Measurements from ENCODE around the gene FCN3.

Gene FCN3

DNA sequence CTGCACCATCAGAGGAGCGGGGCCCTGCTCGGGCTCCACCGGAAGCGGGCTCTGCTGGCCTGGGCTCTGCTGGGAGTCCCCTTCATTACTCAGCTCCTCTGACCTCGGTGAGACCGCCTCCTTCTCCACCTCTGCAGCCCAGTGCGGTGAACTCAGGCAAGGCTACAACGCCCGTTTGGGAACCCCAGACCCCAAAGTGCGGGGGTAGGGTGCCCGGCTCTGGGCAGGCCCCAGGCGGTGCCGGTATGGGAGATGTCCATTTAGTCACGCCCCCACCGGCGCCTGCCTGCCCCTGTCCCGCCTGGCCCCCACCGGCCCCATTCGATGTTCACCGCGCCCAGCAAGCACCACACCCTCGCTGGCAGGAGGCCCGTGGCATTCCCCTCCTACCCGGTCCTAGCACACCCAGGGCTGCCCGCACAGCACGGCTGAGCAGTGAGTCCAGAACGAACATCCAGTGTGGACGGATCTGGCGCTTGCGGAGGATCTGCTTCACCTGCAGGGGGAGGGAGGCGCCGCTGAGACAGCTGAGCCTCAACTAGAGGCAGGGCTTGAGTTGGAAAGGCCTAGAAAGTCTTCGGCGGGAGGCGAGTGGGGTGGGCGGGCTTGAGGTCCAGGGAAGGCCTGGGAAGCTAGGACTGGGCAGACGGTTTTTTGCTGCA, 17.9 kb downstream of the FCN3 start:
- DNase-seq = peak; percentile 51

DNA sequence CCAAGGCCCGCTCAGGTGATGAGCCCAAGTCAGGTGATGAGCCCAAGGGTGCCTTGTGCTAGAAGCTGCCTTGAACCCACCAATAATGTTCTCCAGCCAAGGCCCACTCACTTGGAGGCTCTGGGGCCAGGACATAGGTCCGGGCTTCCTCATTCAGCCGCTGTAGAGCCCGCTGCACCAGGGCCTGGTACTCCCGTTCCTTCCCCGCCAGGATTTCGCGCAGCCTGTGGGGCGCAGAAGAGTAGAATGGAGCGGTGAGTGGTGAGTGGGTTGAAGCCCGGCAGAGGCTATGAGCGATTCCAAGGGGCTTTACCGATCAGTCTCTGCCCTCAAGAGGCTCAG, 18.4 kb downstream of the FCN3 start:
- DNase-seq = no peak

DNA sequence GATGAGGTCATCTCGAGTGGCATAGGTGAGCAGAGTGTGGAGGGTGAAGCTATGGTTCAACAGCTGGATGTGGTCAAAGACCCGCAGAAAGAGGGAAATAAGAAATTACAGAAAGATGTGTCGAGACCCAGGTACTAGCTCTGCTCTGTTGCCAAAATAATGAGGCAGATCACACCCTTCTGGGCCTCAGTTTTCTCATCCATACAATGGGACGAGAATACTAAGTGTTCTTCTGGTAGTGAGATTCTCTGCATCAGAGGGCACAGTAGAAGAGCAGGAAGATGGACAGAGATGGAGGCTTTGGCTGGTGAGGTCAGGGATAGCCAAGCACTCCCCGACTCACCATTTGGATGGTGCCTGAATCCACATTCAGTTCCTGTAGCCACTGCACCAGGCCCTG, 18.9 kb downstream of the FCN3 start:
- no peak for DNase-seq

DNA sequence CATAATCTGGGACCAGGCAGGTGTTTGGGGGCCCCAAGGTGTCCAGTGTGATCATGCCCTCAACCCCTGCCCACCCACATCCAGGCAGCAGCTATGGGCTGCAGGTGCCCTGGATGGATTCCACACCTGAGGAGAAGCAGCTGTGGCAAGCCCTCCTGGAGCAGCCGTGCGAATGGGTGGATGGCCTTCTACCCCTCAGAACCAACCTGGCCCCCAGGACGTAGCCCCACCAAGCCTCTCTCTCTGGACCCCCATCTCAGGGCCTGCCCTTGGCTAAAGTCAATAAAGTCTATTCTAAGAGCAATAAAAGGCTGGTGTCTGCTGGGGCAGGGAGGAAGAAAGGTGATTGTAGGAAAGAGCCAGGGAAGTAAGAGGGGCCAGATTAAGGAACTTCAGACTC, 21.0 kb downstream of the FCN3 start:
- no peak for DNase-seq

DNA sequence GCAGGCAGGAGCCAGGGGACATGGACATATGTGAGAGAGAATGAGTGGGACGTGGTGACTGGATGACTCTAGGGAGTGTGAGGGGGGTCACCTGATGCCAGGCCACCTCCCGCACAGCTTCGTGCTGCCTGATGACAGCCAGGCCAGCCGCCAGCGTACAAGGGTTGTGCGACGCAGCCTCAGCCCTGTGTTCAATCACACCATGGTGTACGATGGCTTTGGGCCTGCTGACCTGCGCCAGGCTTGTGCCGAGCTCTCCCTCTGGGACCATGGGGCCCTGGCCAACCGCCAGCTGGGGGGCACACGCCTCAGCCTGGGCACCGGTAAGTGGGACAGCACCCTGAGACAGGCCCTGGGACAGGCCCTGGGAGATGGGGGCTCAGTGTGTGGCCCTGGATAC, 21.5 kb downstream of the FCN3 start:
- DNase-seq = no peak

DNA sequence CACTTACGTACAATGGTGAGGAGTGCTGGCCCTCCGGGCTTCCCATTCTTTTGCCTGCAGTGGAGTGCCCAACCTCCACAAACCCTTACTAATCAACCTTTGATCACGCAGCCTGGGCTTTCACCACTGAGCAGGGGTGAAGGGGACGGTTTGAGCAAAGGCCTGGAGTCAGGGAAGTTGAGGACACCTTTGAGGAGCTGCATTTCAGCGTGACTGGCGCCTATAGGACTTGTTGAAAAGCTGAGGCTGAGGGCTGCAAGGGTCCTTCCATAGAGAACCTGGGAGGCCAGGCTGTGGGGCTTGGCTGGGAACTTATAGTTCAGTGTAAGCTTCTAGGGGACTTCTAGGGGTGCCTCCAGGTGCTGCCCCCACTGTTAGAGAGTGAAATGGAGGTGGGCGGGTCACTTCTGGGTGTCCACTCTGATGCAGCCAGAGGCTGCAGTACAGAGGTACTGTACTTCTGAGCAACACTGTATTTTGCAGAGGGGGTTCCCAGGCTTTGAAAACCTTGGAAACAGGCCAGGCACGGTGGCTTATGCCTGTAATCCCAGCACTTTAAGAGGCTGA, 23.0 kb downstream of the FCN3 start:
- no peak for DNase-seq

DNA sequence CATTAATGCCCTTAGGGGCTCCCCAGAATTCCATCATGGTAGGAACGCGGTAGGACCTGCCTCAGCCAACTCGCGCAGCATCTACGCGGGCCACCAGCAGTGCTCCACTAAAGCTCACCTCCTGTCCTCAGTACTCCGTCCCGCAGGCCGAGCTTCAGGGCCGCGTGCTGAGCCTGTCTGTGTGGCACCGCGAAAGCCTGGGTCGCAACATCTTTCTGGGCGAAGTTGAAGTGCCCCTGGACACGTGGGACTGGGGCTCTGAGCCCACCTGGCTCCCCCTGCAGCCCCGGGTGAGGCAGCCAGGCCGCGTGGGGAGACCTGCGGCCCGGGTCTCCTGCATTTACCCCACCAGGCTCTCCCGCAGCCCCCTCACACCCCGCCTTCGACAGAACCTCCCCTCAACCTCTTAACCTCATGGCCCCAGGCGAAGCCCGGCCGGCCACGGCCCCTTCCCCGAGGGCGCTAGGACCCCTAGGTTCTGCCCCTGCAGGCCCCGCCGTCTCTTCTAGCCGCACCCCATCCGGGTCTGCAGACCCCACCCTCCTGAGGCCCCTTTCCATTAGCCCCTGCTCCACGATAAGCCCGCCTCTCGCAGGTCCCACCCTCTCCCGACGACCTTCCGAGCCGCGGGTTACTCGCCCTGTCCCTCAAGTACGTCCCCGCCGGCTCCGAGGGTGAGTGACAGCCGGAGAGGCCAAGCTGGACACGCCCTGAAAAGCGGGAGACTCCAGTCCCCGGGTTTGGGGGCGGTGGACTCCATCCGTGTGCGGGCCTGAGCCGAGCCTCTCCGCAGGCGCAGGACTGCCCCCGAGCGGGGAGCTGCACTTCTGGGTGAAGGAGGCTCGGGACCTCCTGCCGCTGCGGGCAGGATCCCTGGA, 23.7 kb downstream of the FCN3 start:
- DNase-seq = no peak

DNA sequence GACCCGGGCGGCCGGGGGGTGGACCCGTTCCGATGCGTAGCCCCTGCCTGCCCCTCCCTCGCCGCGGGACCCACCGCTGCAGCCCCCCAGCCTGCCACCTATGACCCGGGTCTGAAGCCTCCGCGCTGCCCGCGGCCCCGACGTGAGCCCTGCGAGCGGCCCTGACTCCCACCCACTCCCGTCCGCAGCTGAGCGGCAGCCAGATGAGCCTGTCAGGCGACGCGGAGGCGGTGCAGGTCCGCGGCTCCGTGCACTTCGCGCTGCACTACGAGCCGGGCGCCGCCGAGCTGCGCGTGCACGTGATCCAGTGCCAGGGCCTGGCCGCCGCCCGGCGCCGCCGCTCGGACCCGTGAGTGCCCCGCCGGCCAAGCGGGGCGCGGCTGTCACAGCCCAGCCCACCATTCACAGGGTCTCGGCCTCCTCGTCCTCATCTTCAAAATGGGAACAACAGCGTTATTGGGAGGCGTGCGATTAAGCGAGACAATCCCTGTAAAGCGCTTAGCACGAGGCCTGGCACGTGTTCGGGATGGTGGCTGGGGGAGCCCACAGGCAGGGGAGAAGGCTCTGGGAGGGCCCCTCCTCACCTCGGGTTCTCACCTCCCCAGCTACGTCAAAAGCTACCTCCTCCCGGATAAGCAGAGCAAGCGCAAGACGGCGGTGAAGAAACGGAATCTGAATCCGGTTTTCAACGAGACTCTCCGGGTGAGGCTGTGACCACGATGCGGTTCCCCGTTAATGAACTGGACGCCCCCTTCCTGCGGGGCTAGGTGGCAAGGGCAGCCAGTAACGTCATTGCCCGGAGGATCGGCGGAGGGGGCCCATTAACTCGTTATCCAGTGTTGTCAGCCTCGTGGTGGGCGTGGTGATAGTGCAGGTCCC, 24.6 kb downstream of the FCN3 start:
- no peak for DNase-seq

DNA sequence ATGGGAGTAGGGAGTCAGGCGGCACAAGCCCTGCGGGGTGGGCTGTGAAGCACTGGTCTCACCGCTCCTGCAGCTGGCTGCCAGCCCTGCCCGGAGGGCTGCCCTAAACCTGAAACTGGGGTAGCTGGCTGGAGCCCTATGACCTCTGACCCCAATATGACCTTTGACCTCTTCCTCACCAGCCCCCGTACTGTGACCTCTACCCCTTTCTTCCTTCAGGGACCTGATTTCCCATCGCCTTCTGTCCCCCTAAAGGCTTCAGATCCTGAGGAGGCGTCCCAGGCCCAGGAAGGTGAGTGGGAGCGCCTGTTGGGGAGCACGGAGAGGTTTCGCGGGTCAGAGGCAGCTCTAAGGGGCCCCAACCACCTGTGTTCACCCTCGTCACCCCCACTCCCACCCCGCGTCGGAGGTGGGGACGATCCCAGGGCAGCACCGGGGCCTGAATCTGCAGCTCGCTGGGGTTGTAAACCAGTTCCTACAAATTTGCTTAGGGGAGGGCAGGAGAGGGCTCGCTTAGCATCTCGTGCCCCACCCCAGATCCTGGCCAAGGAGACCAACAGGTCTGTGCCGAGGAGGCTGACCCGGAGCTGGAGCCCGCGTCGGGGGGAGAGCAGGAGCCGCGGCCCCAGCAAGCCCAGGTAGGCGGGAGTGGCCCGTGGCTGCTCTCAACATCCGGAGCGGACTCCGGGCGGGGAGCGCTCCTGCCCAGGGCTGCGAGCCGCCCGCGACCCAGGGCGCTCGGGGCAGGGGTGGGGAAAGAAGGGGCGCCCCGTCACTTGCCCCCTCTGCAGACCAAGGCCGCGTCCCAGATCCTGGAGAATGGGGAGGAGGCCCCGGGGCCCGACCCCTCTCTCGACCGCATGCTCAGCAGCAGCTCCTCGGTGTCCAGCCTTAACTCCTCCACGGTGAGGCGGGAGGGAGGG, 25.5 kb downstream of the FCN3 start:
- no peak for DNase-seq

DNA sequence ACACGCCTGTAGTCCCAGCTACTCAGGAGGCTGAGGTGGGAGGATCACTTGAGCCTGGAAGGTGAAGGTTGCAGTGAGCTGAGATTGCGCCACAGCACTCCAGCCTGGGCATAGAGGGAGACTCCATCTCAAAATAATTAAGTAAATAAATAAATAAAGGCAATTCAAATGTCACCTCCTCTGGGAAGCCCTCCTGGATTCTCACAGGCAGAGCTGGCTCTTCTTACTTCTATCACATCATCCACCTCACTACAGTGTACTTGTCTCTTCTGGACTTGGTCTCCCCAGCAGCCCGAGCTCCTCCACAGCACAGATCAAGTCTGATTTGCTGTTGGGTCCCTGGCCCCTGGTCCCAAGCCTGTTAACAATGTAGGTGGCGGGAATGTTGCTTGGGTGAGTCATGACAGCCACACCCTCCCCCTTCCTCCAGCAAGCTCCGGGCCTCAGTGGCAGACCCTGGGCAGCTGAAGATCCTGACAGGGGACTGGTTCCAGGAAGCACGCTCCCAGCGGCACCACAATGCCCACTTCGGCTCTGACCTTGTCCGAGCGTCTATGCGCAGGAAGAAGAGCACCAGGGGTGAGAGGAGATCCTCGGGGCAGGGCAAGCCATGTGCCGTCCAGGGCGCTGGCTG, 27.5 kb downstream of the FCN3 start:
- DNase-seq = no peak

DNA sequence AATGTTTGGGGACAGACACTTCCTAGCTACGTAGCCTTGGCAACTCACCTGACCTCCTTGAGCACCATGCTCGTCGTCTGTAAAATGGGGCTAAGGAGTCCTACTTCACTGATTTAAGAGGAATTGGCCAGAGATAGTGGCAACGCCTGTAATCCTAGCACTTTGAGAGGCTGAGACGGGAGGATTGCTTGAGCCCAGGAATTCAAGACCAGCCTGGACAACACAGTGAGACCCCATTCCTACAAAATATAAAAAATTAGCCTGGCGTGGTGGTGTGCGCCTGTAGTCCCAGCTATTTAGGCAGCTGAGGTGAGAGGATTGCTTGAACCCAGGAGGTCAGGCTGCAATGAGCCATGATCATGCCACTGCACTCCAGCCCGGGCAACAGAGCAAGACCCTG, 28.3 kb downstream of the FCN3 start:
- DNase-seq = no peak

DNA sequence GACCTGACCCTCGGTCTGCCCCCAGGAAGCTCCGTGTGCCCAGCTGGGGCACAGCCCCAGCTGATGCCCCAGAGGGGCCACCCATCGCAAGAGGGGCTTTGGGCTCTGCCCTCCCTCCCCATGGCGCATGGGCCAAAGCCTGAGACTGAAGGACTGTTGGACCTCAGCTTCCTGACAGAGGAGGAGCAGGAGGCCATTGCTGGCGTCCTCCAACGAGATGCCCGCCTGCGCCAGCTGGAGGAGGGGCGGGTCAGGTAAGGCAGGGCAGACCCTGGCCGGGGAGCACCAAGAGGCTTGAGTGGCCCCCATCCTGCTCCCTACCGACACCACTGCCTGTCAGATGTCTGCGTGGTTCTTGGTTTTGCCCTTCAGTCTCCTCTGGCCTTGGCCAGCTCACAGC, 29.4 kb downstream of the FCN3 start:
- DNase-seq = no peak

DNA sequence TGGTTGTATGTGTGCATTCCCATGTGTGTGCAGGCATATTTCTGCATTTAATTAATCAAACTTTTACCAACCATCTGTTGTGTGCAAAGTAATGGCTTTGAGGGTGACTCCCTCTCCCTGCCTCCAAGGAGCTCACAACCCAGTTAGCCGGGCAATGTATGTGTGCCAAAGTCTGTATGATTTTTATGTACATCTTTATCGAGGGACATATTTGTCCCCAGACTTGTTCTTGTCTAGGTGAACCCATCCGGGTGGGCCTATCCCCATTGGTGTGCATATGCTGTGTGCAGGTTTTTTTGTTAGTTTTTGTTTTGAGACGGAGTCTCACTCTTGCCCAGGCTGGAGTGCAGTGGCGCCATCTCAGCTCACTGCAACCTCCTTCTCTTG, 31.0 kb downstream of the FCN3 start:
- no peak for DNase-seq

DNA sequence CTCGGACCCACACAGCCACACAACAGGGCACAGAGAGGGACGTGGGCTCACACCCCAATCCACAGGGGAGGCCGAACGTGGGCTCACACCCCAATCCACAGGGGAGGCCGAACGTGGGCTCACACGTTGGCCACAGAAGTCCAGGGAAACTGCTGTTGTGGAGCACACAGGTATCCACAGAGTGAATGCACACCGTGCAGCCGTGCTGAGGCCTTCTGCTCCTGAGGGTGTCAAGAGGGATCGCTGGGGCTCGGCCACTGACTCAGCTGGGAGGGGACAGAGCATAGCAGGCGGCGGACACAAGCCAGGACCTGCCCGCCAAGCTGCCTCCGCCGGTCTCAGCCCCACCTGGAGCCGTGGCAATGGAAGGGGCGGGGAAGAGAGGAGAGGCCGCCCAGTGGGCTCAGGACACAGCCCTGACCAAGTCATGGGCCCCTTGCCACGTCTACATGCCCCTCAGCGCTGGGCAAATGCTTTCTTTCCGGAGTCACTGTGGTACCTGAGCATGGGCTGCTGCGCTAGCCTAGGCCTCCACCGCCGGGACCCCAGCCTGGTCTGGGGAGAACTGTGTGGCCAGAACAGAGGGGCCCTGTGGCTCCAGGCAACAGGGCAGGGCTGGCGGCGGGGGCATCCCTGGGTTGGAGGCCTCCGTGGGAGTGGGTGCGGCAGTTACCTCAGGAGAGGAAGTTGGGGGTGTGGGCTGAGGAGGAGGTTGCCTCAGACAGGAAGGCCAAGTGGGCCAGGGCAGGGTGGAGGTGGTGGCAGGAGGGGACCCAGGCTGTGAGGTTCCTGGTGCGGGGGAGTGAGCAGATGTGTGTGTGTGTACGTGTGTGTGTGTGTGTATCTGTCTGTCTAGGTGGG, 31.6 kb downstream of the FCN3 start:
- DNase-seq = peak; percentile 77

DNA sequence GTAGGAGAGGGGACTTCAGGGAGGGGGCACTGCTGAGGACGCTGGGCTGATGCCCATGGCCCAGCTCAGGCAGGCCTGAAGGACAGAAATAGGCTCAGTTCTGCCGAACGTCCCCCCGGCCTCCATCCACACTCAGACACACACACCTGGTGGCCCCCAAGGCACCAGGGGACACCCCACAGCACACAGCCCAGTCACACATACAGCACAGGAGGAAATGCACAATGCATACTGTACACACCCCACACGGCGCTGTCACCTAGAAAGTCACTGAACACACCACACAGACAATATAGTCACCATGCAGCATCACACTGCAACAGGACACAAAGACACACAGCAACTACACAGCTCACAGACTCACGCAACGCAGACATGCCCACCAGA, 32.2 kb downstream of the FCN3 start:
- DNase-seq = peak; percentile 40

DNA sequence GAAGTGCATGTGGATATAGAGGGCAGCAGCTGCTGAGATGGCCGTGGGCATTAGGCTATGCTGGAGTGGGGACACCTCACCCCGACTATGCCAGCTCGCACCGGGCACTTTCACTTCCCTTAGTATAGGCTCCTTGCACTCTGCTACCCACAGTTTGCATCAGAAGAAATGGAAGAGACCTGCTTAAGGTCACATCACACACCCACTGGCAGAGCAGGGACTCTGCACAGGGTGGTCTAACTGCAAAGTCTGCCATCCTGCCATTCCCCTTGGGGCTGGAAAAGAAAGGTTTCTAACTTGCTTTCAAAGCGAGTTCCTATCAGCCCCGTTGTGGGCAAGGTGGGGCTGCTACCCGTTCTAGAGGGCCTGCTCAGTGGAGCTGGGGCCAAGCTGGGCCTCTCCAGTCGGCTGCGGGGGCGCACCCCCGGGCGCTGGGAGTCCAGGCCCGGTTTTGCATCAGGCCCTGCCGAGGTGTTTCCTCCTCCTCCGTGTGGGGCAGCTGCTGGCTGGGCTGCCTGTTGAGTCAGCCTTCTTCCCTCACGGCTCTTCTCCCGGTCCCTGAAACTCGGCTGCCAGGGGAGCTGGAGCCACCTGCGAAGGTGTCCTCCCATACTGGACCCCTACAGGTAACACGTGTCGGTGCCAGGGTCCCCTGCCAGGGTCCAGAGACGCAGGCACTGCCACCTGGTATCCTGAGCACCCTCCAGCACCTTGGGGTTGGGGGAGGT, 32.9 kb downstream of the FCN3 start, which contains the start of gene SYTL1:
SYTL1 (plus strand) TSS at position 498 of the 728 bp plus-strand sequence. CDS start 3,313 bp downstream, outside the sequence.
- peak; percentile 68 for DNase-seq

DNA sequence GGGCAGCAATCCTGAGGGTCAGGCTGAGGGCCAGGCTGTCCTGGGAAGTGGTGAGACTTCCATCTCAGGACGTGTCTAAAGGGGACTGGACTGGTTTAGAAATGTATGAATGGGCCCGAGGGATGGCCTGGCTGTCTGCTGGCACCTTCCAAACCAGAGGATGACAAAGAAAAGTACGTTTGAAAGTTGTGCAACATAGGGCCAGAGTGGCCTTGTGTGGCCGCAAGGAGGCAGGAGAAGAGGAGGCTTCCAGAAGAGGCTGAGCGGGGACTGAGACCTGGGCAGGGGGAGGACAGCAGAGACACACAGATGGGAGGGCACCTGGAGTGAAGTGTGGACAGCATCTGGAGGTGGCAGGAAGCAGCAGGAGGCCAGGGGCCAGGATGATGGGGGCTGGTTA, 35.4 kb downstream of the FCN3 start:
- DNase-seq = no peak

DNA sequence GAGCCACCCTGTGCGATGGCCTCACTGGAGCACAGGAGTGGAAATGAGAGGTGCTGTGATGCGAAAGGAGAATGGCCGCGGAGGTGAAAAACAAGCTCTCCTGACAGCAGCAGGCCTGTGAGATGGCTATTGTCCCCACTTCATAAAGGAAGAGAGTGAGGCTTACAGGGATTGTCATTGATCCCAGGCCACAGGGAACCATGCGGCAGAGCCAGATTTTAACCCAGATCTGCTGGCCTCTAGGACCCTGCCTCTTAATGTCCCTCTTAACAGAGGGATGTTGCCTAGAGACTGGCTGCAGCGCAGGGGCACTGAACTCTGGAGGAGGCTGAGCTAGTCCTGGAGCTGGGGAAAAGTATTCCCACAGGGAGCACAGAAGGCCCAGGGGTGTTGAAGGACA, 35.9 kb downstream of the FCN3 start:
- DNase-seq = no peak

DNA sequence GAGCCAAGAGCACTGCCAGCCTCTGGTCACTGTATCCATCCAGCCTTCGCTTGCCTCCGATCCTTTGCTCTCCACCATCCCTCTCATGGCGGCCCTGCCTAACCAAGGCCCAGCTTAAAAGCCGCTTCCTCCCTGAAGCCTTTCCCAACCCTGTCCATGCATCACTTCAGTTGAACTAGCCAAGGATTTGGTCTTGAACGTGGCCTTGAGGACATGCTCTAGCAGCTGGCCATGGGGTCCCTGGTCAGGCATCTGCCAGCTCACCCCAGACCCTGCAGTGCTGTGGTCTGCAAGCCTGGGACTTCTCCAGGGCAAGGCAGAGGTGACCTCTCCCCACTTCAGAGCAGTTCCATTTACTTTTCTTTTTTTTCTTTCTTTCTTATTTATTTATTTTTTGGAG, 37.9 kb downstream of the FCN3 start:
- DNase-seq = no peak

All from activated naive CD4-positive, alpha-beta T cell treated with Interleukin-2 at 50 U/mL for 16 hours (primary cell).